ENCODE data around the gene IL1A.
A peak's percentile ranks its signal among the peaks of the same experiment; 100 is the strongest.
"Not testable (repeated sequence)": the region's sequence is repeated elsewhere in the genome, so short reads cannot be mapped to it uniquely, and the experiment has no call there.

Gene IL1A, protein sequence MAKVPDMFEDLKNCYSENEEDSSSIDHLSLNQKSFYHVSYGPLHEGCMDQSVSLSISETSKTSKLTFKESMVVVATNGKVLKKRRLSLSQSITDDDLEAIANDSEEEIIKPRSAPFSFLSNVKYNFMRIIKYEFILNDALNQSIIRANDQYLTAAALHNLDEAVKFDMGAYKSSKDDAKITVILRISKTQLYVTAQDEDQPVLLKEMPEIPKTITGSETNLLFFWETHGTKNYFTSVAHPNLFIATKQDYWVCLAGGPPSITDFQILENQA

DNA sequence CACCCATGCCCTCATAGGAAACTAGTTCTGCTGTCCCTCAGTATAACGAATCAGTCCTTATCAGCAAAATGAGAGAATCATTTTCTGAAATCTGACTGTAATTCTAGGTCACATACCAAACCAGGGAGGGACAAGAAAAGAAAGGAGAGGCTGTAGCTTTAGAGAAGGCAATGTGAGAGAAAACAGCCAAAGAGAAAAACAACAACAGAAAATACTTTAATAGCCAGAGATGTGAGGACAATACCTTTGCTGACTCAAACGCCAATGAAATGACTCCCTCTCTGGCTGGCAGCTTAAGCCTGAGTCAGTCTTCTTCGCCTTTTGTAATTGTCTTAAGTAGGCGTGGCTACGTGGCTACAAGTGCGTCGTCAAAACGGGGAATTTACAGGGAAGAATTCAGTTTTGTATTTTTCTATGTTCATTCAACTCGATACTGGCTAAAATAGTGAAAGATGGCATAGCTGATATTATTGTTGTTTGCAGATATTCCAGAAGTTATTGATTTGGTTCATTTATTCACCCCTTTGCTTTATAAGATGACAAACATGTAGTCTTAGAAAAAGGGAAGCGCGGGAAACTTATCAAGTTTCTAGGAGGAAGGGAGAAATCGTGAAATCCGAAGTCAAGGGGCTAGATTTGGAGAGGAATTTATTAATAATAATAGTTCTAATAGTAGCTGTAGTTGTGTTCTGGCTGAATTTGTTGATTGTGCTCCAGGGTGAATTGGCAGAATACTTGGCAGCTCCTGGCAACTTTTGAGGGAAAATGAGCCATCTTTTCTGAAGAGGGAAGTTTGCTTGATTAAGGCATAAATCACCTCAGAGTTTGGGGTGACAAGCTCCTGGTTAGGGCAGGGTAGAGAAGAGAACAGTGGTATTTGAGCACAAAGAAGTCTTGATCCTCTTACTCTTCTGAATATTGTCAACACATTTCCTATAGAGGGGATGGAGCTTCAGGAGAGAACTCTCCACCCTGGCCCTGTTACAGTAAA, at the start of gene IL1A:
Gene IL1A, minus strand, starts transcription at position 295 of the 991 bp plus-strand sequence. CDS start 723 bp downstream, outside the sequence.
- DNase-seq = peak in 3 of 51 donors; percentile 6 to 22 (median 10)

DNA sequence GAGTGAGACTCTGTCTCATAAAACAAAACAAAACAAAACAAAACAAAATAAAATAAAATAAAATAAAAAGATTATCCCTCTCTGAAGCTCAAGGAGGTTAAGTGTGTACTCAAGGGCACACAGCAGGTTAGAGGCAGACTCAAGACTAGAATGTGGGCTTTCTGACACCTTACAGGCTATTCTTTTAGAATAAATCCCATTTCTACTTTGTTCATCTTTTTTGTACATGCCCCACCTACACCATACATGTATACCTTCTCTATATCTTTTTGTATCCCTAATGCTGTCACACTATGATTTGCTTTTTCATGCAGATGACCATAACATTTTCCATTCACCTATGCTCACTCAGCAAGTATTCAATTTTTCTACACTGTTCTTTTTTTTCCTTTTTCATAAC, 49.7 kb upstream of the IL1A start:
- DNase-seq = no peak

DNA sequence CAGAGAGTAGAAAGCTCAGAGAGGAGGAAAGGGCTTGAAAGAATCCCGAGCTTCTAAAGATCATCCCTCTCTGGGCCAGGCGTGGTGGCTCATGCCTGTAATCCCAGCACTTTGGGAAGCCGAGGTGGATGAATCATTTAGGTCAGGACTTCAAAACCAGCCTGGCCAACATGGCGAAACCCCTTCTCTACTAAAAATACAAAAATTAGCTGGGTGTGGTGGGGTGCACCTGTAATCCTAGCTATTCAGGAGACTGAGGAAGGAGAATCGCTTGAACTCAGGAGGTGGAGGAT, 49.3 kb upstream of the IL1A start:
- not testable (repeated sequence) for DNase-seq

DNA sequence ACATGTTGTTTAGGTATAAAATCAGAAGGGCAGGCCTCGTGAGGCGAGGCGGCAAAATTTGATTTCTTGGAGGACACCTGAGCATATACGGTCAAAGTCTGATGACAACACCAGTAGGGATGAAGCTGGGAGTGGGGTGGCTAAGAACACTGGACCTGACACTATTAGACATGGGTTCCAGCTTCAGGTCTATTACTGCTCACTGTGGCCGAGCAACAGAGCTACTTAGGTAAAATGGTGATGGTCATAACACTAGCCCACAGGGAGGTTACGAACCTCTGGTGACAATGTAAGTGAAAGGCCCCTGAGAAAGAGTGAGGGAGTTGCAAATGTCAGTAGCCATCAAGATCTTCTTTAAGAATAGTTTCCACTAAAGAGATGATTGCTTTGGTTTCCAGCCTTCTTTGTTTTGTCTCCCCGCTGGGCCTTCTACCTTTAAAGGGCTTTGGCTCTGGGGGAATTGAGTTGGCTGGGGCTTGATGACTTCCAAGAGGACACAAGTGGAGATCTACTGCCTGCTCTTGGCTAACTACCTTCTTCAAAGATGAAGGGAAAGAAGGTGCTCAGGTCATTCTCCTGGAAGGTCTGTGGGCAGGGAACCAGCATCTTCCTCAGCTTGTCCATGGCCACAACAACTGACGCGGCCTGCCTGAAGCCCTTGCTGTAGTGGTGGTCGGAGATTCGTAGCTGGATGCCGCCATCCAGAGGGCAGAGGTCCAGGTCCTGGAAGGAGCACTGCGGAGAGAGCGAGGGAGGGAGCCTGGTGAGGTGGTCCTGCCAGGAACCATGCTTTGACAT, 48.7 kb upstream of the IL1A start:
- DNase-seq = no peak

DNA sequence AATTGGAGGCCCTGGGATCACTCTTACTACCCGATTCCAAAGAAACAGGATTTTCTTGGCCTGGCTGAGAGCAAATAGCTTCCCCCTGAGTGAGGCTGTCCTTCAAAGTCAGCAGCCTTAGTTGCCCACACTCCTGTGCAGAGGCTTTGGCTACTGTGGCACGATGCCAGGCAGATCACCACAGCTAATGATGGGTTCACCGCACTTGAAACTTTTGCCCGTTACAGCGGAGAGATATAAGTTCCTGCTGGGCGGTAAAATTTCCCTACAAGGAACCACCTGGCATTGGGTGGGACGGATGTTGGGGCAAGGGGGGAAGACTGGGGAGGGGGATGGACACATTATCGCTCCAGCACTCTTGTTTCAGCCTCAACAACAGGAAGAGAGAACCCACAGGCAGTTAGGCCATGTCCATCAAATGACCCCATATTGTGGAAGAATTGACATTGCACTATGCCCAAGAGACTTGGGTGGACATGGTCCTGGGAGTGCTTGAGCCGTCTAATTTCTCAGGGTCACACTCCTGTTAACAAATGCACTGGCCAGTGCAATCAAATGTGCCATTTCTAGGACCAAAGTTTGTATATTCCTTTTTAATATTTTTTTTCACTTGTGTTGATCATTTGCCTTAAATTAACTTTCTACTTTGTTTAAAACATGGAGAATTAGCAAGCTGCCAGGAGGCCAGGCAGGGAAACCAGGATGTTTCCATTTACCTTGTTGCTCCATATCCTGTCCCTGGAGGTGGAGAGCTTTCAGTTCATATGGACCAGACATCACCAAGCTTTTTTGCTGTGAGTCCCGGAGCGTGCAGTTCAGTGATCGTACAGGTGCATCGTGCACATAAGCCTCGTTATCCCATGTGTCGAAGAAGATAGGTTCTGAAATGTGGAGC, 47.9 kb upstream of the IL1A start:
- DNase-seq = no peak

DNA sequence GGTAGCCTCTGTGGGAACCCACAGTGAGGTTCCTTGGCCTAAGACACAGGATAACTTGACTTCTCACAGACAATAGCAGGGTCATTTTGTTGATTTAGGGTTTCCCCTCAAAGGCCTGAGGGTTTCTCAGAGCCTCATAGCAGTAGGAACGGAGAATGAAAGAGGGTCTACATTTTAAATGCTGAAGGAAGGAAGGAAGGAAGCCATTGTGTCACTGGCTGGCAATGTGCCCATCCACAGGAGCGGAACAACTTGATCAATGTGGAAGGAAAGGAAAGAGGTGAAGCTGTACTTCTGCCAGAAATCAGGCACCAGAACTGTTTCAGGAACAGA, 47.2 kb upstream of the IL1A start:
- DNase-seq = no peak

DNA sequence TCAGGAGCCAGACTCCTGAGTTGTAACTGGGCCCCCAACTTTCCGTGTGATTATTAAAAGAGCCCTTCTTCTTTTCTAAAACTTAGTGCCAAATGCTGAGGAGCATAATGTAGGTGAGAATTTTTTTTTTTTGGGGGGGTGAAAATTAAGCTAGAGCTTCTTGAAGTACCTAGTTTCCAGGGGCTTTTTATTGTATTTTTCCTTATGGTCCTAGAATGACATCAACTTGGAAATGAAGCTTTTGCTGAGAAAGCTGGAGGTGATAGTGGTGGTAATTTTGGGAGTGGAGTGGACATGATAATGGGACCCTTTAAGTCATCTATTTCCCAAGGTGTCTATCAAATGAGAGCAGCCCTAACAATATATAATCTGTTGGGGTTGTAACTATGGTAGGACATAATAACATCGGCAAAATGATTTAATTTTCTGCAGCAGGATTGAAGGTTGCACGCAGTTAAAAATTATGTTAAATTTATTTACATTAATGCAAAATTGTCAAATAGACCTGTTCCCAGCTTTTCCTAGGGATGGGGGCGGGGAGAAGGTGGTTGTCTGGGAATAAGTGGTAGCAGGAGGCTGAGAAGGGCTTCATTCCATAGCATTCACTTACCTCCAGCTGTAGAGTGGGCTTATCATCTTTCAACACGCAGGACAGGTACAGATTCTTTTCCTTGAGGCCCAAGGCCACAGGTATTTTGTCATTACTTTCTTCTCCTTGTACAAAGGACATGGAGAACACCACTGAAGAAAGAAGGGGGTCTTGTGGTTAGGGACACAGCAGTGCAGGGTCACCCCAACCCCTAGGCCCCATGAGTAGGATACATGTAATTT, 46.6 kb upstream of the IL1A start:
- no peak for DNase-seq

DNA sequence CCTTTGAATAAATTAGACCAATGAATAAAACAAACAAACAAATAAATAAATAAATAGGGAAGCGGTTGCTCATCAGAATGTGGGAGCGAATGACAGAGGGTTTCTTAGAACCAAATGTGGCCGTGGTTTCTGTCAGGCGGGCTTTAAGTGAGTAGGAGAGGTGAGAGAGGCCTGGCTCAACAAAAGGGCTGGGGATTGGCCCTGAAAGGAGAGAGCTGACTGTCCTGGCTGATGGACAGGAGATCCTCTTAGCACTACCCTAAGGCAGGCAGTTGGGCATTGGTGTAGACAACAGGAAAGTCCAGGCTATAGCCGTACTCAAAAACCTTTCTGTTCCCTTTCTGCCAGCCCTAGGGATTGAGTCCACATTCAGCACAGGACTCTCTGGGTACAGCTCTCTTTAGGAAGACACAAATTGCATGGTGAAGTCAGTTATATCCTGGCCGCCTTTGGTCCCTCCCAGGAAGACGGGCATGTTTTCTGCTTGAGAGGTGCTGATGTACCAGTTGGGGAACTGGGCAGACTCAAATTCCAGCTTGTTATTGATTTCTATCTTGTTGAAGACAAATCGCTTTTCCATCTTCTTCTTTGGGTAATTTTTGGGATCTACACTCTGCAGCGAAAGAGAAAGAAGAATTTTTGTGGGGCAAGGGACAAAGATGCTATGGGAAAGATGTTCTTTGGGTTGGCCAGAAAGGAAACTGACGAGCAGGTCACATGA, 45.8 kb upstream of the IL1A start:
- no peak for DNase-seq

DNA sequence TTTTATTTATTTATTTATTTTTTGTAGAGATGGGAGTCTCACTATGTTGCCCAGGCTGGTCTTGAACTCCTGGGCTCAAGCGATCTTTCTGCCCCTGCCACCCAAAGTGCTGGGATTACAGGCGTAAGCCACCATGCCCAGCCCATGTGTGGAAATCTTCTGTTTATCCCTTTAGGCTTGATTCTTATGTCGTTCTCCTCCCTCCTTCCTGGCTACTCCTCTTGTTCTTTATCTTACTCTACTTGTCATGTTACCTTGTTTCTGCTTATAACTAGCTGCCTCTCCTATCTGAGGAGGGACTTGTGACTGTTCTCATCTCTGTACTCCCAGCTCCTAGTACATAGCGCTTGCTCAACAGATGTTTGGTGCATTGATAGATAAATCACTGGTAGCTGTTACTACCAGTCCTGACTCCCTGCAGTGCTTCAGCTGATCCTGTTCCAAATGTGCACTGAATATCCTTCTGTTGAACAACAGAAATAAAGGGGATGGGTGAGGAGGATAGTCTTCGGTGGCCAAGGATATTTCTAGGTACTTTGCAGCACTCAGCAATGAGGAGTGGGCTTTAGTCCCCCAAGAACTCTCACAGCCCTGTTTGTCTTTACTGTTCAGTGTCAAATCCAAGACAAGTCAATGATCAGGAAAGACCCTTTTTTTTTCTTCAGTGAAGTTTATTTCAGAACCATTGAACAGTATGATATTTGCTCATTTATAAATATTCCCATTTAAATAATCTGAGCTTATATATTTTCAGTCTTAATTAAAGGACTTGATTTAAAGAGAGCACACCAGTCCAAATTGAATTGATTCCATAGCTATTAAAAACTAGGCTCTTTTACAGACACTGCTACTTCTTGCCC, 45.0 kb upstream of the IL1A start:
- DNase-seq = no peak

DNA sequence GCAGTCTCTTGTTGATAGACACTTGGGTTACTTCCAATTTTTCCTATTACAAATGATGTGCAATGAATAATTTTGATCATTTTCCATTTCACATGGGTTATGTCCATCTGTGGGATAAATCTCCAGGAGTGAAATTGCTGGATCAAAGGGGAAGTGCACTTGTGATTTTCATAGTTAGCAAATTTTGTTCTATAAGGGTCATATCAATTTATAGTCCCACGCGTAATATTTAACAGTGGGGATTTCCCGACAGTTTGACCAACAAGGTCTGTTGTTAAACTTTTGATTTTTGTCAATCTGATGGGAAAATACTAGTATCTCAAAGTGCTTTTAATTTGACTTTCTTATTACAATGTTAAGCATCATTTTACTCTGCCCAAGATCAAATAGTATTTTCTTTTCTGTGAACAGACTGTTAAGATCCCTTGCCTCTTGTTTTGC, 44.0 kb upstream of the IL1A start:
- no peak for DNase-seq

DNA sequence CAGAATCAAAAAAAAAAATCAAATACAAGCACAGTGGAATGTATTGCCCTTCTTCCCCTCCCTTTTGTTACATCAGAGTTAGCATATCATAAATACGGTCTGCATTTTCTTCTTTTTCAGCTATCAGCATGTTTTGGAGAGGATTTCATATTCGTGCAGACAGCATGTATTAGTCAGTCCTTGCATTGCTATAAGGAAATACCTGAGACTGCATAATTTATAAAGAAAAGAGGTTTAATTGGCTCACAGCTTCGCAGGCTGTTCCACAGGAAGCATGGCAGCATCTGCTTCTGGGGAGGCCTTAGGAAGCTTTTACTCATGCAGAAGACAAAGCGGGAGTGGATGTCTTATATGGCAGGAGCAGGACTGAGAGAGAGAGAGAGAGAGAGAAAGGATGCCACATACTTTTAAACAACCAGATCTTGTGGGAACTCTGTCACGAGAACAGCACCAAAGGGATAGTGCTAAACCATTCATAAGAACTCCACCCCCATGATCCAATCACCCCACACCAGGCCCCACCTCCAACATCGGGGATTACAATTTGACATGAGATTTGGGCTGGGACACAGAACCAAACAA, 43.4 kb upstream of the IL1A start:
- no peak for DNase-seq

DNA sequence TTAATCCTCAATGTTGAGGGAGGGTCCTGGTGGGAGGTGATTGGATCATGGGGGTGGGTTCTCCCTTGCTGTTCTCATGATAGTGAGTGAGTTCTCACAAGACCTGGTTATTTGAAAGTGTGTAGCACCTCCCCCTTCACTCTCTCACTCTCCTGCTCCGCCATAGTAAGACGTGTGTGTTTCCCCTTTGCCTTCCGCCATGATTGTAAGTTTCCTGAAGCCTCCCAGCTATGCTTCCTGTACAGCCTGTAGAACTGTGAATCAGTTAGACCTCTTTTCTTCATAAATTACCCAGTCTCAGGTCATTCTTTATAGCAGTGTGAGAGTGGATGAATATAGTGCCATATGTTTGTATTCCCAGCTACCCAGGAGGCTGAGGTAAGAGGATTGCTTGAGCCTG, 42.7 kb upstream of the IL1A start:
- DNase-seq = no peak

DNA sequence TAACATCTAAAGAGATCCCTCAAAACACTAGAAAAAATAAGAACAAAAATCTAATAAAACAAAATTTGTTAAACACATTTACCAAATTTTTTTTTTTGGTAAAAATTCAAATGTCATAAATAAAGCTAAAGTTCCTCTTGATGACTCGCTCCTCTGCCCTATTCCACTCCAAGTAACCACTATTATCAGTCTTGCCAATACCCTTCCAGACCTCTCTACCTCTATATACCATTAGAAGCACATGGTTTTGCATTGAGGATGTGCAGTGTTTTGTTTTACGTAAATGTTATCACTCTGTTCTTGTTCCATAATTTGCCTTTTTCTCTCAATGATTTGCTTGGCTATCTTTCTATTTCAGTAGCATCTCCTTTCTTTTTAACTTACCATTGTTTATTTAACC, 41.4 kb upstream of the IL1A start:
- DNase-seq = no peak

DNA sequence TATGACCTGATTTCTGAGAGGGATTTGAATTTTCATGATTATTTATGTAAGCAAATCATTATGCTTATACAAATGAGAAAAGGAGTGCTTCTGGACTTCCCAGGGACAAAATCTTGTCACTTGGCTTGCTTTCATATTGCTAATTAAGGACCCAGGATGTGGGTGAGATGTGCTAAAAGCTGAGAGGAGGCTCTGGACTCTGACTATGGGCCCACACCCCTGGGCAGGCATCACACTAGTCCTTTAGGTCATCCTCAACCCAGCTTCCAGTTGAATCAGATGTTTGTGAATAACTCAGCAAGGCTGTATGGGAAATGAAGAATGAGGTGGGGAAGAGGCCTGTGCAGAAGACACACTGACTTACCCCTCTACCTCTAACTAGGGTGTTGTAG, 40.4 kb upstream of the IL1A start:
- DNase-seq = no peak

DNA sequence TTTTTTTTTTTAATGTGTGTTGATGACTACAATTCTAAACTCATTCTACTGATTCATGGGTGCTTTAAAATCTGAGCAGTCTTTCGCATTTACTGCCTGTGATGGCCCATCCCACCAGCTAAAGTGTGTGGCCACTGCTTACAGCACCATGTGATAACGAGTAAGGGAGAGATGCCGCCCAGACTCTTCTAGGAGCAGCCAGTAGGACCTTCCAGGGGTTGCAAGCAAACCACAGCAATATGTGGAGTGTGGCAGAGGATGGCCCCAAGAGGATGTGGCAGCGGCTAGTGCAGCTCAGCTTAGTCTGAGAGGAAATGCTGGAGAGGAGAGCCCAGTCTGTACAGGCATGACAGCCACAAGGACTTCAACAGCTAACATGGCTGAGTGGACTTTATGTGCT, 37.4 kb upstream of the IL1A start:
- DNase-seq = no peak

DNA sequence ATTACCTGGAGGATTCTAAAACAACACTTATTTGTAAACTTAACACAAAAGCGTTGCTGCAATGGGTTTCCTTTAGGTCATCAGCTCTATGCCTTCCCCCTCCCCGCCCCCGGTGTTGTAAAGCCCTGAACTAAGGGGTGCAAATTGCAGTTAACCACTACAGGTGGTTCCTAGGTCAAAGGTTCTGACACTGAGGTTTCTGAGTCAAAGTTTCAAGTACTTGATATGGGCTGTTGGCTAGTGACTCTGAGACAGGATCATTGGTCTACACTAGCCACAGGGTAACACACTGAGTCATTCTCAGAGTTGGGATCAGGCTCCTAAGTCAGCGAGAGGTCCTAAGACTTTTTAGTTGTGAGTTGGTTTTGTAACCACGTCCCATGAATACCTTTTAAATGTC, 36.8 kb upstream of the IL1A start:
- DNase-seq = no peak

DNA sequence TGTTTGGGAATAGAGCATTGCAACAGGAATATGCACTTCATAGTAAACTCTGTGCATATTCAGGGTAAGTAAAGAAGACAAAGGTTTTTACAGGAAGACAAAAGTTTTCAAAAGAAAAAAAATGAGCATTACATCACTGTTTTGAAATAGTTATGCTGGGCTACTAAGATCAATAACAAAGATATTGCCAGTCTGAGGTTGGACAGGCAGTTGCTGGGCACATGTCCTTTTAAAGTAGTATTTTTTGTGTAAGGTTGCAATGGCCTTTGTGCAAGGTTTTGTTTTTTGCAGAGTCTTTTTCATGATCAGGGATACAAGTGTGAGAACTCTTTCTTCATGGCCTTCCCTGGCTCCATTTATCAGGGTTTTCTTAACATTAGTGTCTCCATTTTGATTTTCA, 36.0 kb upstream of the IL1A start:
- DNase-seq = no peak

DNA sequence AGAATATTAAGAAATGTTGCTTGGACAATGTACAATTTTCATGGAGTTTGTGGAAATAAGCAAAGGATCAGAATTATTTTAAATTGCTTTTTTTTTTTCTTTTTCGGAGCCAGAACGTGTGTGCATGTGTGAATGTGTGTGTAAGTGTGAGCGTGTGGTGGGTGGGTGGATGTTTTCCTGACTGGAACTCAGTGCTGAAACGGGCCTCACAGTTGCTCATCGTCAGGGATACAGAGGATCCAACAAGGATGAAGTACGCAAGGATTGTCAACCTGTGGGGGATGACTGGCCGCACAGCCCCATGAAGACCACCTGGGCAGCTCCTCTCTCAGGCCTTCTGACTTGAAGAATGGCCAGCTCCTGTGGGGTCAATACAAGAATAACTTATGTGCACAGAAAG, 34.8 kb upstream of the IL1A start:
- no peak for DNase-seq
